Tibial artery (tissue), 4 donors: ENCODE measurements around the gene SPTLC1.
A peak's percentile ranks its signal among the peaks of the same experiment; 100 is the strongest.

Source experiments
- DNase-seq, 2 donors: peaks; one replicate each; pipeline ENCODE4 v3.0.0-alpha.2; 2019
- H3K27ac ChIP-seq, 2 donors: fragments of 200-600 bp; sonication (generic) in 1 of 2; 1 replicate in 1 of 2; 2 replicates in 1 of 2; pipeline ENCODE4 v1.5.1; 2018 to 2019; ENCODE audit warnings: mild to moderate bottlenecking in 1 of 2
- H3K27me3 ChIP-seq, 2 donors: fragments of 200-600 bp; sonication (generic) in 1 of 2; one replicate each; pipeline versions ENCODE4 v1.5.1 to v1.6.0; 2016 to 2019
- H3K36me3 ChIP-seq, 3 donors: fragments of 200-600 bp; sonication (generic) in 2 of 3; one replicate each; pipeline ENCODE4 v1.5.1; 2016 to 2019; ENCODE audit warnings: mild to moderate bottlenecking in 2 of 3
- H3K4me1 ChIP-seq, 4 donors: fragments of 200-600 bp; sonication (generic) in 2 of 4; 1 replicate in 3 of 4; 2 replicates in 1 of 4; pipeline ENCODE4 v1.5.1; 2016 to 2019
- H3K4me3 ChIP-seq, 2 donors: fragments of 200-600 bp; sonication (generic) in 1 of 2; 1 replicate in 1 of 2; 2 replicates in 1 of 2; pipeline ENCODE4 v1.5.1; 2018 to 2019; ENCODE audit warnings: mild to moderate bottlenecking in 2 of 2
- H3K9me3 ChIP-seq, 3 donors: fragments of 200-600 bp; sonication (generic) in 1 of 3; one replicate each; pipeline ENCODE4 v1.5.1; 2016 to 2019
- intact Hi-C: fragments of 100-400 bp; cut with DNase I; formaldehyde crosslinking; loops from one replicate; pipeline ENCODE4 v1.15.0; 2023; ENCODE audit warnings: low total_unique reads
- TF ChIP-seq, protein P1 (sequence below), 2 experiments: fragments of 200-600 bp in 1 of 2; fragments of 450-650 bp in 1 of 2; IDR thresholded peaks; one replicate each; pipeline ENCODE4 v1.5.1; 2017 to 2019; ENCODE audit warnings: antibody characterized with exemption in 2 of 2, mild to moderate bottlenecking in 1 of 2, moderate library complexity in 1 of 2

SPTLC1 gene, protein sequence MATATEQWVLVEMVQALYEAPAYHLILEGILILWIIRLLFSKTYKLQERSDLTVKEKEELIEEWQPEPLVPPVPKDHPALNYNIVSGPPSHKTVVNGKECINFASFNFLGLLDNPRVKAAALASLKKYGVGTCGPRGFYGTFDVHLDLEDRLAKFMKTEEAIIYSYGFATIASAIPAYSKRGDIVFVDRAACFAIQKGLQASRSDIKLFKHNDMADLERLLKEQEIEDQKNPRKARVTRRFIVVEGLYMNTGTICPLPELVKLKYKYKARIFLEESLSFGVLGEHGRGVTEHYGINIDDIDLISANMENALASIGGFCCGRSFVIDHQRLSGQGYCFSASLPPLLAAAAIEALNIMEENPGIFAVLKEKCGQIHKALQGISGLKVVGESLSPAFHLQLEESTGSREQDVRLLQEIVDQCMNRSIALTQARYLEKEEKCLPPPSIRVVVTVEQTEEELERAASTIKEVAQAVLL

DNA sequence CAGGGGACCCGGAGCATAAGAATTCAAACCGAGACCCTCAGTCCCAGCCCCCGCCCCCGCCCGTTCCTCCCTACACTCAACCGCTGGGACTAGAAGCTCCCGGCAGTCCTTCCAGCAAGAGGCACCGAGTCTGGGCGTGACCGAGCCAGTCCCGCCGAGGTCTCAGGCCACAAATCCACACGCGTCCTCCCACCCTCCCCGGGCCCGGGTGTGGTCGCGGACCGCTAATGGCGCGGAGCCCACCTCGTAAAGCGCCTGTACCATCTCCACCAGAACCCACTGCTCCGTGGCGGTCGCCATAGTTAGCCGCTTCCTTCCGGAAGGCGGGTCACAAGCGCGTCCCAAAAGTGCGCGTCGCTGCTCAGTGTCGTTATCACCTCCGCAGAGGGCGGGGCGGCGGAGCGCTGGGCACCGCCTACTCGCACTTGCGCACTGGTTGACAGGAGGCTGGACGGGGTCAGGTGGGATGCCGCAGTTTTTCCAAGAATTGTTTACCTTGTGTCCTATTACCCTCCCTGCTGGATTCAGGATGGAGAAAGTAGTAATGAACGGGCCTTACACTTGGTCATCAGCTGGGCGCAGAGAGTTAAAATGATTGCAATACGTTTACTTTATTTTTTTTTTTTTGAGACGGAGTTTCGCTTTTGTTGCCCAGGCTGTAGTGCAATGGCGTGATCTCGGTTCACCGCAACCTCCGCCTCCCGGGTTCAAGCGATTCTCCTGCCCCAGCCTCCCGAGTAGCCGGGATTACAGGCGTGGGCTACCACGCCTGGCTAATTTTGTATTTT is at the start of gene SPTLC1:
TSS of gene SPTLC1 (minus strand) at position 343 of the 788 bp plus-strand sequence. CDS start at position 300, 43 bp downstream.
- TF ChIP-seq, protein P1, sequence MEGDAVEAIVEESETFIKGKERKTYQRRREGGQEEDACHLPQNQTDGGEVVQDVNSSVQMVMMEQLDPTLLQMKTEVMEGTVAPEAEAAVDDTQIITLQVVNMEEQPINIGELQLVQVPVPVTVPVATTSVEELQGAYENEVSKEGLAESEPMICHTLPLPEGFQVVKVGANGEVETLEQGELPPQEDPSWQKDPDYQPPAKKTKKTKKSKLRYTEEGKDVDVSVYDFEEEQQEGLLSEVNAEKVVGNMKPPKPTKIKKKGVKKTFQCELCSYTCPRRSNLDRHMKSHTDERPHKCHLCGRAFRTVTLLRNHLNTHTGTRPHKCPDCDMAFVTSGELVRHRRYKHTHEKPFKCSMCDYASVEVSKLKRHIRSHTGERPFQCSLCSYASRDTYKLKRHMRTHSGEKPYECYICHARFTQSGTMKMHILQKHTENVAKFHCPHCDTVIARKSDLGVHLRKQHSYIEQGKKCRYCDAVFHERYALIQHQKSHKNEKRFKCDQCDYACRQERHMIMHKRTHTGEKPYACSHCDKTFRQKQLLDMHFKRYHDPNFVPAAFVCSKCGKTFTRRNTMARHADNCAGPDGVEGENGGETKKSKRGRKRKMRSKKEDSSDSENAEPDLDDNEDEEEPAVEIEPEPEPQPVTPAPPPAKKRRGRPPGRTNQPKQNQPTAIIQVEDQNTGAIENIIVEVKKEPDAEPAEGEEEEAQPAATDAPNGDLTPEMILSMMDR (IDR thresholded peaks at IDR 0.05) = no peak
- no peaks in the 10 kb centered on the region for H3K9me3 ChIP-seq
- H3K4me3 ChIP-seq = peak within 1 kb of the TSS; percentile 82 to 90
- peak; percentile 94 to 97 for DNase-seq
- peaks cover 8 to 10% (median 10%) of the 10 kb centered on the region in 3 donors for H3K36me3 ChIP-seq
- peaks cover 0 to 17% (median 14%) of the 10 kb centered on the region in 4 donors for H3K4me1 ChIP-seq
- intact Hi-C loops = loop anchor here (10.0 kb wide), 2 partner anchors 650 to 980 kb away; partner anchors contain the start of genes BICD2 and CARD19
- H3K27me3 ChIP-seq = no peaks in the 10 kb centered on the region
- H3K27ac ChIP-seq = peak within 1 kb of the TSS; percentile 84 to 87

DNA sequence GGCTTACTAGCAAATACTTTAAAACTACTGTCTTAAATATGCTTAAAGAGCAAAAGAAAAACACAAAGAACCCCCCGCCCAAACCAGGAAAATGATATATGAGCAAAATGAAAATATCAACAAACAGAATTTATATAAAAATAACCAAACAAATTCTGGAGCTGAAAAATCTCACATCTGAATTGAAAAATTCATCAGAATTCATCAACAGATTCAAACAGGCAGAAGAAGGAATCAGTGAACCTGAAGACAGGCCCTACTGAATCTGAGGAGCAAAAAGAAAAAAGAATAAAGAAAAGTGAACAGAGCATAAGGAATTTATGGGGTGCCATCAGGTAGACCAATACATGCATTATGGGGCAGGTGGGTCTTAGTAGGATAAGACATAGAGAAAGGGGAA is 49.8 kb upstream of the SPTLC1 start:
- Histone ChIP-seq H3K4me3 (no peak overlapping the region), H3K27me3 (no peaks in the 10 kb centered on the region), H3K9me3 (peaks cover 0 to 21% (median 12%) of the 10 kb centered on the region in 3 donors), H3K36me3 (no peaks in the 10 kb centered on the region), H3K4me1 (no peaks in the 10 kb centered on the region), H3K27ac (no peak overlapping the region)
- DNase-seq = no peak
- TF ChIP-seq, protein P1 (IDR thresholded peaks at IDR 0.05) = no peak
- intact Hi-C loops = no loop called here

DNA sequence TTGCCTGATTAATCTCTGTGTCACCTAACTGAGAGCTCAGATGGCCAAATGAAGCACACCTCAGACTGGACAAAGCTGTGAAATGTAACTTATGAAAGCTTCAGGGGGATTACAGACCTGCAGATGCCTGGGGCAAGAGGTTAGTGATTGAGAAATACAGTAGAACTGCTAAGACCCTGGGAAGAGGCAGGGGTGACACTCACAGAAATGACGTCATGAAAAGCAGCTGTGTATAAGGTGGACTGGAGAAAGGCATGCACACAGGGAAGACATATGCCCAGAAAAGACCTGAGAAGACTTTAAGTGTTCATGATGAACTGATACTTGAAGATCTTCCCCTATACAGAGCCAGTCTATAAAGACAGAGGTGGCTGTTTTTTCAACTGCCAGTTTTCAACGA is 49.3 kb upstream of the SPTLC1 start:
- no peaks in the 10 kb centered on the region for H3K4me1 ChIP-seq
- no peak overlapping the region for H3K4me3 ChIP-seq
- intact Hi-C loops = no loop called here
- H3K9me3 ChIP-seq = peaks cover 0 to 21% (median 12%) of the 10 kb centered on the region in 3 donors
- H3K27ac ChIP-seq = no peak overlapping the region
- no peaks in the 10 kb centered on the region for H3K36me3 ChIP-seq
- no peak for DNase-seq
- no peaks in the 10 kb centered on the region for H3K27me3 ChIP-seq
- TF ChIP-seq, protein P1 (IDR thresholded peaks at IDR 0.05) = no peak

DNA sequence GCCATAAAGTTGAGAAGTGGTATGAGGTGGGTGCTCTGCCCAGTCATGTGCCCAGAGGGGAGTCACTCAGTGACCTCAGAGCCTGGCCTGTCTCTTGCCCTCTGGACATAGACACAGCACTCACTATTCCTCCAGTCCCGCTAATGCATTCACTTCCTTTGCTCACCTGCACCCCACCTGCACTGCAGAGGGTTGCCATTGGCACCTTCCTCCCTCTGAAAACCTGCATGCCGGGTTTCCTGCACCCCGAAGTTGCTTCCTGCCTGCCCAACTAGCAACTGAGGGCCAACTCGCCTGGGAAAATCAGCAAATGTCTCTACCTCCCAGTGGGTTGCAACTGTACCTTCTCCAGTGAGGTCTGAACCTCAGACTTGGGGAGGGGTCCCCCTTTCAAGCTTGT is 48.1 kb upstream of the SPTLC1 start:
- Histone ChIP-seq H3K4me1 (no peaks in the 10 kb centered on the region), H3K36me3 (no peaks in the 10 kb centered on the region), H3K4me3 (no peak overlapping the region), H3K27ac (no peak overlapping the region), H3K27me3 (no peaks in the 10 kb centered on the region), H3K9me3 (peaks cover 0 to 21% (median 12%) of the 10 kb centered on the region in 3 donors)
- no peak for DNase-seq
- TF ChIP-seq, protein P1 (IDR thresholded peaks at IDR 0.05) = no peak
- intact Hi-C loops = no loop called here

DNA sequence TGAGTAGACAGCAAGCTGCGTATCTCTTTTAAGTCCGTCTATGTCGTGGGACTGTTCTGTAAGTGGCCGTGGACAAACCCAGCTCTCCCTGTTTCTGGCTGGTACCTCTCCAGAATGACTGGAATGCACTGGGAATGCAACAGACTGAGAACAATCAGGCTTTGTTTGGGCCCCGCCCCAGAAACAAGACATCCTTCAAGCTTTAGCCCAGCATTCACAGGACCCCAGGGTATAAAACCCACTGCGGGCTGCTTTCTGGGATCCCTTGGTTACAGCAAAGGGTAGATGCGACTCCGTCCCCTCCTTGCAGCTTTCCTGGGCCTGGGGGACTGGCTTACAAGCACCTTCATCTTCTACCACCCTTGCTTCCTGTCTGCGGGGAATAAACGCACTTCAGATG is 45.6 kb upstream of the SPTLC1 start:
- peaks cover 0 to 2% of the 10 kb centered on the region in 2 donors for H3K27me3 ChIP-seq
- H3K36me3 ChIP-seq = no peaks in the 10 kb centered on the region
- intact Hi-C loops = no loop called here
- no peak overlapping the region for H3K4me3 ChIP-seq
- TF ChIP-seq, protein P1 (IDR thresholded peaks at IDR 0.05) = no peak
- DNase-seq = no peak
- H3K4me1 ChIP-seq = no peaks in the 10 kb centered on the region
- H3K9me3 ChIP-seq = peaks cover 0 to 19% (median 9%) of the 10 kb centered on the region in 3 donors
- no peak overlapping the region for H3K27ac ChIP-seq
